ENCODE results near the gene CDC42EP4.
"Not testable (repeated sequence)": the region's sequence is repeated elsewhere in the genome, so short reads cannot be mapped to it uniquely, and the experiment has no call there.

The CDC42EP4 gene

DNA sequence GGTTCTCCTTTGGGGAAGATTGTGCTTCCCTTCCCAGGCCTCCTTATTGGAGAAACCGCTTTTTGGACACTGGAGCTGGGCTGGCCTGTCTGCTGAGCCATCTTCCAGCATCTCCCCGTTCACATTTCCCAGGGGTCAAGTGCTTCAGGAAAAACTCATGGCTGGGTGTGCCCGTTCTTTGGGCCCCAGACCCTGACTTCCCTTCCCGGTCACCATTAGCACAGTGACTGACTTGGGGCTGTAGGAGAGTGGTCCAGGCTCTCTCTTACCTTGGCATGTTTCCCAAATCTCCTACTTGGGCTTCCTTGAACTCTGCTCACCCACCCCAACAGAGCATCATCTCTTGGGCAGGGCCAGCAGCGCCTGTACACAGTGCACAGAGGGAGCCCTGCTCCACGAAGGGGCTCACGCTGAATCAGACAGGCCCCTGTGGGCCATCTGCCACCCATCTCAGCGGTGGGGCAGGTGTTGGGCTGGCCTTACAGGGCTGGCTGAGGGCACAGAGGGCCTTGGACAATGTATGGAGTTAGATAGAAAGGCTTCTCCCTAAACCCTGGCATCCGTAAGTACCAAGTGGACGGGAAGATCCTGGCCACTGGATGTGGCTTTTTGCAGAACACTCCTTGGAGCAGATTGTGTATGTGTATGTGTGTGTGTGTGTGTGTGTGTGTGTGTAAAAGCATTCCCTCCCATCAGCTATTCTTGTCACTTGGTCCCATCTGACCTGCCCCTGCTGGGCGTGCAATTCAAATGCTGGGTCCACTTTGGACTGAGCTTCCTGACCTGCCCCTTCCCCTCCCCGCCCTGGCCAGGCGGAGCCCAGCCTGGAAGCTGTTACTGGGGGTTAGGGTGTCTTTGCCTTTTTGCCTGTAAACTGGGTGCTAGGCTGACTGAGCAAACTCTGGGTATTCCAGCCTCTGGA lies 24.9 kb upstream of the CDC42EP4 start:
- Mint-ChIP-seq H3K9me3 (no peaks in the 10 kb centered on the region), H3K36me3 (ENCODE audit: low read depth) (no peaks in the 10 kb centered on the region), H3K4me3 (no peak overlapping the region), H3K4me1 (ENCODE audit: low read depth) (no peaks in the 10 kb centered on the region), H3K27ac (no peak overlapping the region), H3K27me3 (ENCODE audit: low read depth) (no peaks in the 10 kb centered on the region)

DNA sequence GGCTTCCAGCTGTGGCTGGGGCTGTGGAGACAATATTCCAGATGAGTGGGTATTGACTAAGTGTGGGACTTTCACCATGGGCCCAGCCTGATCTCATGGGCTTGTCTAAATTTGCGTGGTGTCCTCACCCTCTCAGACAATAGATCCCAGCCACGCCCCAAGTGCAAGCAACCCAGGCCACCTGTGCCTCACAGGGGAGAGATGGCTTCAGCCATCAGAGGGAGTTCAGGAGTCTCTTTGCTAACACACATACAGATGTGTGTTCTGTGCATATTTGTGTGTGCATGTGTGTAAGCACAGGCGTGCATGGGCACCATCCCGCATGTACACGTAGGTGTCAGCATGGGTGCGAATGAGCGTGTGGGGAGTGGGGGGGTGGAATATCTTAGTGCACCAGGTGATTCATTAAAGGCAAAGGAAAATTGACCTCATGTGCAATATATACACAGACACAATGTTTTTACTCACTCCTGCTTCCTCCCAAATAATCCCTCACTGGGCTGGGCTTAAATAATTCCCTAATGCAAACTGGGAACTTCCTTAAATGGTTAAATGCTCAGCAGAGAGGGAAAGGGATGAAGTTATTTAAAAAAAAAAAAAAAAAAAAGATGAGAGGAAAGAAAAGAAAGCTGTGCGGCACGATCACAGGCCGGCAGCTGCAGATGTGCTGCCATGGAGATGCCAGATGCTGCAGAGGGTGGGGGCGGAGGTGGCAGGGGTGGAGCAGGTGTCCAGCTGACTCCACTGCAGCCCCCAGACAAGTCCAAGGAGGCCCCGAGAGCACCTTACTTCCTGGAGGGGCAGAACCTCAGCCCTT lies 24.0 kb upstream of the CDC42EP4 start:
- H3K36me3 Mint-ChIP-seq (ENCODE audit: low read depth), result no peaks in the 10 kb centered on the region
- no peaks in the 10 kb centered on the region for H3K4me1 Mint-ChIP-seq (ENCODE audit: low read depth)
- H3K4me3 Mint-ChIP-seq, result no peak overlapping the region
- no peak overlapping the region for H3K27ac Mint-ChIP-seq
- no peaks in the 10 kb centered on the region for H3K27me3 Mint-ChIP-seq (ENCODE audit: low read depth)
- no peaks in the 10 kb centered on the region for H3K9me3 Mint-ChIP-seq

GRCh38 chr17:73334771-73335513 lies 23.1 kb upstream of the CDC42EP4 start:
- Mint-ChIP-seq H3K27ac (no peak overlapping the region), H3K27me3 (ENCODE audit: low read depth) (no peaks in the 10 kb centered on the region), H3K9me3 (no peaks in the 10 kb centered on the region), H3K4me3 (no peak overlapping the region), H3K36me3 (ENCODE audit: low read depth) (no peaks in the 10 kb centered on the region), H3K4me1 (ENCODE audit: low read depth) (no peaks in the 10 kb centered on the region)

- not testable (repeated sequence) for H3K4me3 Mint-ChIP-seq; H3K9me3 Mint-ChIP-seq; H3K27ac Mint-ChIP-seq; H3K27me3 Mint-ChIP-seq (ENCODE audit: low read depth); H3K4me1 Mint-ChIP-seq (ENCODE audit: low read depth); H3K36me3 Mint-ChIP-seq (ENCODE audit: low read depth)
Measured at GRCh38 chr17:73333445-73333844, 21.6 kb upstream of the CDC42EP4 start.

GRCh38 chr17:73331060-73331459 lies 19.3 kb upstream of the CDC42EP4 start:
- Mint-ChIP-seq H3K36me3 (ENCODE audit: low read depth) (no peaks in the 10 kb centered on the region), H3K9me3 (no peaks in the 10 kb centered on the region), H3K4me1 (ENCODE audit: low read depth) (no peaks in the 10 kb centered on the region), H3K27me3 (ENCODE audit: low read depth) (no peaks in the 10 kb centered on the region), H3K4me3 (no peak overlapping the region), H3K27ac (no peak overlapping the region)

GRCh38 chr17:73327676-73328075 lies 15.9 kb upstream of the CDC42EP4 start:
- no peak overlapping the region for H3K27ac Mint-ChIP-seq
- H3K4me3 Mint-ChIP-seq, result no peak overlapping the region
- no peaks in the 10 kb centered on the region for H3K36me3 Mint-ChIP-seq (ENCODE audit: low read depth)
- no peaks in the 10 kb centered on the region for H3K9me3 Mint-ChIP-seq
- no peaks in the 10 kb centered on the region for H3K4me1 Mint-ChIP-seq (ENCODE audit: low read depth)
- no peaks in the 10 kb centered on the region for H3K27me3 Mint-ChIP-seq (ENCODE audit: low read depth)

DNA sequence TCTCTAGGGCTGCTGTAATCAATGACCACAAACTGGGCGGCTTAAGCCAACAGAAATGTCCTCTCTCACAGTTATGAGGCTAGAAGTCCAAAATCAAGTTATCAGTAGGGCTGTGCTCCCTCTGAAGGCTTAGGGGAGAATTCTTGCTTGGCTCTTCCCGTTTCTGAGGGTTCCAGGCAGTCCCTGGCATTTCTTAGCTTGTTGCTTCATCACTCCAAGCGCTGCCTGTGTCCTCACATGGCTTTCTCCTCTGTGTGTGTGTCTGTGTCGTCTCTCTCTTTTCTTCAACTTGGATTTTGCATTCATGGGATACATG lies 13.7 kb upstream of the CDC42EP4 start:
- H3K4me1 Mint-ChIP-seq (ENCODE audit: low read depth), result no peaks in the 10 kb centered on the region
- no peaks in the 10 kb centered on the region for H3K27me3 Mint-ChIP-seq (ENCODE audit: low read depth)
- H3K36me3 Mint-ChIP-seq (ENCODE audit: low read depth), result no peaks in the 10 kb centered on the region
- H3K4me3 Mint-ChIP-seq, result no peak overlapping the region
- H3K27ac Mint-ChIP-seq, result no peak overlapping the region
- no peaks in the 10 kb centered on the region for H3K9me3 Mint-ChIP-seq

- H3K27ac Mint-ChIP-seq, result no peak overlapping the region
- H3K4me1 Mint-ChIP-seq (ENCODE audit: low read depth), result no peaks in the 10 kb centered on the region
- H3K36me3 Mint-ChIP-seq (ENCODE audit: low read depth), result no peaks in the 10 kb centered on the region
- H3K9me3 Mint-ChIP-seq, result no peaks in the 10 kb centered on the region
- no peaks in the 10 kb centered on the region for H3K27me3 Mint-ChIP-seq (ENCODE audit: low read depth)
- H3K4me3 Mint-ChIP-seq, result no peak overlapping the region
Measured at GRCh38 chr17:73324711-73325526, 13.1 kb upstream of the CDC42EP4 start.

GRCh38 chr17:73324160-73324475 lies 12.3 kb upstream of the CDC42EP4 start:
- Mint-ChIP-seq H3K9me3 (no peaks in the 10 kb centered on the region), H3K27me3 (ENCODE audit: low read depth) (no peaks in the 10 kb centered on the region), H3K4me3 (no peak overlapping the region), H3K36me3 (ENCODE audit: low read depth) (no peaks in the 10 kb centered on the region), H3K4me1 (ENCODE audit: low read depth) (no peaks in the 10 kb centered on the region), H3K27ac (no peak overlapping the region)

GRCh38 chr17:73323409-73324159 lies 11.8 kb upstream of the CDC42EP4 start:
- no peaks in the 10 kb centered on the region for H3K9me3 Mint-ChIP-seq

DNA sequence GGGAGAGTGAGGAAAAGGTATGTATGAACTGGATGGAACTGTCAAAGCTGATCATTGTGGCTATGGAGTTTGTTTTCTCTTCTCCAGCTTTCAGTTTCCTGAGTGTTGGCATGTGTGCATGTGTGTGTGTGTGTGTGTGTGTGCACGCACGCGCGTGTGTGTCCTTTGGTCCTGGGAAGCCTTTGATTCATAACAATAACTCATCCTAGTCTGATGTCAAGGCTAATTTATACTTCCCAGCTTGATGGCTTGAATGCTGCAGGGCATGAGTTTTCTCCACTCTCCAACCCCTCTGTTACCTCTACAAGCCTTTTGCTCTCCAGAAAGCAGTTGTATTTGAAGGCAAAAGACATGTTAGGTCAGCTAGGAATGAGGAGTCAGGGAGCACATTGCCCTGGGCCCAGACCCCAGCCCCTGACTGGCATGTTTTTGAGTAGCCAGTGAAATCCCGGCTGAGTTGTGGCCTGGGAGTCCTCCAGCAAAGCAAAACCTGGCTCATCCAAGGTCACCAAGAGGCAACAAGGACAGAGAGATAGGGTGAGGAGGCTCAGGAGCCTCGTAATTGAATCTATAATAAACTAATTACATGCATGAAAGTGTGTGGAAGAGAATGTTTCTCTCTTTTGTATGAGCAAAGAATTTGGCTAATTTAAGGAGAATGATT lies 8.9 kb upstream of the CDC42EP4 start:
- Mint-ChIP-seq H3K27ac (no peak overlapping the region), H3K4me1 (ENCODE audit: low read depth) (no peaks in the 10 kb centered on the region), H3K4me3 (no peak overlapping the region), H3K27me3 (ENCODE audit: low read depth) (no peaks in the 10 kb centered on the region), H3K36me3 (ENCODE audit: low read depth) (no peaks in the 10 kb centered on the region), H3K9me3 (no peaks in the 10 kb centered on the region)

More at GRCh38 chr17:73323409-73324159, 11.8 kb upstream of the CDC42EP4 start:
- H3K27me3 Mint-ChIP-seq (ENCODE audit: low read depth), result no peaks in the 10 kb centered on the region
- H3K4me3 Mint-ChIP-seq, result no peak overlapping the region
- H3K27ac Mint-ChIP-seq, result no peak overlapping the region
- no peaks in the 10 kb centered on the region for H3K36me3 Mint-ChIP-seq (ENCODE audit: low read depth)
- no peaks in the 10 kb centered on the region for H3K4me1 Mint-ChIP-seq (ENCODE audit: low read depth)

DNA sequence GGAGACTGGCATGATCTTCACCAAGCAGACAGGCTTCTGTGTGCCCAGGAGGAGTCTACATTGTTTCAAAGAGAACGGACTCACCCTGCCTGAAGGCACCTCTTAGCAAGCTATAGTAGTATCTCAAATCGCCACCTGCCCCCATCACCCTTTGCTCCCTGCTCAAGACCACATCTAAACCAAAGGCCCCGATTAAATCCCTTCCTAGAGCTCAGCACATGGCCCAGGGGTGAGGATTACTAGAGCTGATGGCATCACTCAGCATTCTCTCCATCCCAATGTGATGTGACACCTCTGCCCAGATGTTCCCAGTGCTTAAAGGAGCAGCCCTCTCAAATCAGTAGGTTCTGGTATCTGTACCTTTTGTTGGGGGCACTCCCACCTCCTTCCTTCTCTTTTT lies 8.0 kb upstream of the CDC42EP4 start:
- Mint-ChIP-seq H3K36me3 (ENCODE audit: low read depth) (no peaks in the 10 kb centered on the region), H3K9me3 (no peaks in the 10 kb centered on the region), H3K4me1 (ENCODE audit: low read depth) (no peaks in the 10 kb centered on the region), H3K27me3 (ENCODE audit: low read depth) (no peaks in the 10 kb centered on the region), H3K27ac (no peak overlapping the region), H3K4me3 (no peak overlapping the region)

- H3K4me3 Mint-ChIP-seq, result no peak overlapping the region
- H3K9me3 Mint-ChIP-seq, result no peaks in the 10 kb centered on the region
- H3K27me3 Mint-ChIP-seq (ENCODE audit: low read depth), result no peaks in the 10 kb centered on the region
- no peaks in the 10 kb centered on the region for H3K36me3 Mint-ChIP-seq (ENCODE audit: low read depth)
- H3K27ac Mint-ChIP-seq, result no peak overlapping the region
- no peaks in the 10 kb centered on the region for H3K4me1 Mint-ChIP-seq (ENCODE audit: low read depth)
Measured at GRCh38 chr17:73318836-73319235, 7.0 kb upstream of the CDC42EP4 start.

Measured in T-helper 1 cell treated with Interleukin-12 subunit alpha and Interleukin-12 subunit beta and Interleukin-4 antibody, amounts not matched to agents 30 μg/mL and 1 μg/mL, for 36 hours (primary cell).